ENCODE data around the gene P3H1.

The P3H1 gene

GRCh38 chr1:42739753-42740700 is 26.8 kb downstream of the P3H1 start, which contains the start of gene CLDN19:
CLDN19 (minus strand) TSS chr1:42740236; CDS start chr1:42740063, 173 bp downstream.
- Mint-ChIP-seq H3K27ac (ENCODE audit: low read depth) (no peak within 1 kb of the TSS), H3K36me3 (ENCODE audit: insufficient read depth) (peaks cover 4% of the 10 kb centered on the region), H3K9me3 (no peaks in the 10 kb centered on the region), H3K27me3 (no peaks in the 10 kb centered on the region), H3K4me3 (no peak within 1 kb of the TSS), H3K4me1 (peaks cover 6% of the 10 kb centered on the region)
- ATAC-seq (replicated peaks; ENCODE audit: extremely low read depth, poor library complexity, severe bottlenecking) = no peak
- DNase-seq (ENCODE audit: low spot score in 2 of 2) = no peak

GRCh38 chr1:42738678-42739226 is 28.1 kb downstream of the P3H1 start:
- Mint-ChIP-seq H3K36me3 (ENCODE audit: insufficient read depth) (peaks cover 4% of the 10 kb centered on the region), H3K27me3 (no peaks in the 10 kb centered on the region), H3K9me3 (no peaks in the 10 kb centered on the region), H3K4me1 (peaks cover 6% of the 10 kb centered on the region), H3K4me3 (no peak overlapping the region), H3K27ac (ENCODE audit: low read depth) (no peak overlapping the region)
- ATAC-seq (replicated peaks; ENCODE audit: extremely low read depth, poor library complexity, severe bottlenecking) (no peak), DNase-seq (ENCODE audit: low spot score in 2 of 2) (no peak)

- peaks cover 4% of the 10 kb centered on the region for H3K36me3 Mint-ChIP-seq (ENCODE audit: insufficient read depth)
- H3K4me1 Mint-ChIP-seq = peaks cover 6% of the 10 kb centered on the region
These were observed 28.7 kb downstream of the P3H1 start for GRCh38 chr1:42737986-42738677.

GRCh38 chr1:42737257-42737656 is 29.6 kb downstream of the P3H1 start:
- Mint-ChIP-seq H3K27ac (ENCODE audit: low read depth) (peak overlapping the region; percentile 2), H3K36me3 (ENCODE audit: insufficient read depth) (peaks cover 4% of the 10 kb centered on the region), H3K4me3 (no peak overlapping the region), H3K9me3 (no peaks in the 10 kb centered on the region), H3K4me1 (peaks cover 6% of the 10 kb centered on the region), H3K27me3 (no peaks in the 10 kb centered on the region)
- DNase-seq (ENCODE audit: low spot score in 2 of 2) (no peak), ATAC-seq (replicated peaks; ENCODE audit: extremely low read depth, poor library complexity, severe bottlenecking) (no peak)

More at GRCh38 chr1:42737986-42738677, 28.7 kb downstream of the P3H1 start:
- Mint-ChIP-seq H3K4me3 (no peak overlapping the region), H3K27ac (ENCODE audit: low read depth) (no peak overlapping the region), H3K27me3 (no peaks in the 10 kb centered on the region), H3K9me3 (no peaks in the 10 kb centered on the region)
- ATAC-seq (replicated peaks; ENCODE audit: extremely low read depth, poor library complexity, severe bottlenecking) = no peak
- no peak for DNase-seq (ENCODE audit: low spot score in 2 of 2)

GRCh38 chr1:42736571-42737200 is 30.1 kb downstream of the P3H1 start:
- Mint-ChIP-seq H3K36me3 (ENCODE audit: insufficient read depth) (peaks cover 4% of the 10 kb centered on the region), H3K9me3 (no peaks in the 10 kb centered on the region), H3K4me1 (peaks cover 6% of the 10 kb centered on the region), H3K27me3 (no peaks in the 10 kb centered on the region), H3K27ac (ENCODE audit: low read depth) (peak overlapping the region; percentile 2), H3K4me3 (no peak overlapping the region)
- ATAC-seq (replicated peaks; ENCODE audit: extremely low read depth, poor library complexity, severe bottlenecking) (no peak), DNase-seq (ENCODE audit: low spot score in 2 of 2) (no peak)

GRCh38 chr1:42736152-42736551 is 30.7 kb downstream of the P3H1 start:
- H3K4me3 Mint-ChIP-seq = no peak overlapping the region
- peaks cover 4% of the 10 kb centered on the region for H3K36me3 Mint-ChIP-seq (ENCODE audit: insufficient read depth)
- H3K9me3 Mint-ChIP-seq = no peaks in the 10 kb centered on the region
- no peak for ATAC-seq (replicated peaks; ENCODE audit: extremely low read depth, poor library complexity, severe bottlenecking)
- H3K27ac Mint-ChIP-seq (ENCODE audit: low read depth) = no peak overlapping the region
- peaks cover 6% of the 10 kb centered on the region for H3K4me1 Mint-ChIP-seq
- no peaks in the 10 kb centered on the region for H3K27me3 Mint-ChIP-seq
- DNase-seq (ENCODE audit: low spot score in 2 of 2) = no peak

GRCh38 chr1:42735477-42736105 is 31.2 kb downstream of the P3H1 start:
- Mint-ChIP-seq H3K27ac (ENCODE audit: low read depth) (no peak overlapping the region), H3K36me3 (ENCODE audit: insufficient read depth) (peaks cover 4% of the 10 kb centered on the region)
- no peak for ATAC-seq (replicated peaks; ENCODE audit: extremely low read depth, poor library complexity, severe bottlenecking)

GRCh38 chr1:42735056-42735455 is 31.8 kb downstream of the P3H1 start:
- Mint-ChIP-seq H3K27ac (ENCODE audit: low read depth) (no peak overlapping the region), H3K4me3 (no peak overlapping the region), H3K4me1 (peaks cover 6% of the 10 kb centered on the region), H3K27me3 (no peaks in the 10 kb centered on the region), H3K9me3 (no peaks in the 10 kb centered on the region), H3K36me3 (ENCODE audit: insufficient read depth) (peaks cover 4% of the 10 kb centered on the region)
- DNase-seq (ENCODE audit: low spot score in 2 of 2) = no peak
- ATAC-seq (replicated peaks; ENCODE audit: extremely low read depth, poor library complexity, severe bottlenecking) = no peak

More at GRCh38 chr1:42735477-42736105, 31.2 kb downstream of the P3H1 start:
- peaks cover 6% of the 10 kb centered on the region for H3K4me1 Mint-ChIP-seq
- no peak for DNase-seq (ENCODE audit: low spot score in 2 of 2)
- no peaks in the 10 kb centered on the region for H3K9me3 Mint-ChIP-seq
- no peaks in the 10 kb centered on the region for H3K27me3 Mint-ChIP-seq
- H3K4me3 Mint-ChIP-seq = no peak overlapping the region

- Mint-ChIP-seq H3K36me3 (ENCODE audit: insufficient read depth) (peaks cover 3% of the 10 kb centered on the region), H3K27ac (ENCODE audit: low read depth) (no peak overlapping the region), H3K27me3 (no peaks in the 10 kb centered on the region), H3K9me3 (no peaks in the 10 kb centered on the region), H3K4me3 (no peak overlapping the region), H3K4me1 (peaks cover 6% of the 10 kb centered on the region)
- no peak for DNase-seq (ENCODE audit: low spot score in 2 of 2)
- no peak for ATAC-seq (replicated peaks; ENCODE audit: extremely low read depth, poor library complexity, severe bottlenecking)
These were observed 32.4 kb downstream of the P3H1 start for GRCh38 chr1:42734201-42735035.

GRCh38 chr1:42733415-42734200 is 33.2 kb downstream of the P3H1 start:
- H3K9me3 Mint-ChIP-seq = no peaks in the 10 kb centered on the region
- H3K27ac Mint-ChIP-seq (ENCODE audit: low read depth) = no peak overlapping the region
- H3K4me1 Mint-ChIP-seq = peaks cover 6% of the 10 kb centered on the region
- ATAC-seq (replicated peaks; ENCODE audit: extremely low read depth, poor library complexity, severe bottlenecking) (no peak), DNase-seq (ENCODE audit: low spot score in 2 of 2) (no peak)
- H3K27me3 Mint-ChIP-seq = no peaks in the 10 kb centered on the region
- H3K4me3 Mint-ChIP-seq = no peak overlapping the region
- no peaks in the 10 kb centered on the region for H3K36me3 Mint-ChIP-seq (ENCODE audit: insufficient read depth)

- ATAC-seq (replicated peaks; ENCODE audit: extremely low read depth, poor library complexity, severe bottlenecking) = no peak
- Mint-ChIP-seq H3K27ac (ENCODE audit: low read depth) (no peak overlapping the region), H3K4me3 (no peak overlapping the region), H3K36me3 (ENCODE audit: insufficient read depth) (no peaks in the 10 kb centered on the region), H3K27me3 (no peaks in the 10 kb centered on the region), H3K4me1 (peaks cover 4% of the 10 kb centered on the region), H3K9me3 (no peaks in the 10 kb centered on the region)
- no peak for DNase-seq (ENCODE audit: low spot score in 2 of 2)
These were observed 34.6 kb downstream of the P3H1 start for GRCh38 chr1:42732126-42732680.

All from central memory CD8-positive, alpha-beta T cell (primary cell).